HUES6 (cell line): ENCODE data around the gene ZCCHC4.
"Not testable (repeated sequence)": the region's sequence is repeated elsewhere in the genome, so short reads cannot be mapped to it uniquely, and the experiment has no call there.

Experiments
- H3K27ac ChIP-seq: 2 replicates; pipeline ENCODE4 v1.7.0; 2013; ENCODE audit warnings: low read depth, mild to moderate bottlenecking, low read length, inconsistent platforms
- H3K27me3 ChIP-seq: 2 replicates; pipeline ENCODE4 v1.6.1; 2013; ENCODE audit warnings: low read length; ENCODE audit not compliant: control insufficient read depth, insufficient read depth
- H3K36me3 ChIP-seq: 2 replicates; pipeline ENCODE4 v1.6.1; 2013; ENCODE audit warnings: low read length; ENCODE audit not compliant: control insufficient read depth, insufficient read depth
- H3K4me1 ChIP-seq: 2 replicates; pipeline ENCODE4 v1.6.1; 2013; ENCODE audit warnings: low read length; ENCODE audit not compliant: control insufficient read depth, insufficient read depth
- H3K4me3 ChIP-seq: 2 replicates; pipeline ENCODE4 v1.5.1; 2013; ENCODE audit warnings: low read depth, low read length
- H3K9ac ChIP-seq: one replicate; pipeline ENCODE4 v1.6.1; 2013; ENCODE audit warnings: mild to moderate bottlenecking, low read length
- H3K9me3 ChIP-seq: 2 replicates; pipeline ENCODE4 v1.6.1; 2013; ENCODE audit warnings: low read depth, low read length; ENCODE audit not compliant: control insufficient read depth, insufficient read depth

Gene ZCCHC4

DNA sequence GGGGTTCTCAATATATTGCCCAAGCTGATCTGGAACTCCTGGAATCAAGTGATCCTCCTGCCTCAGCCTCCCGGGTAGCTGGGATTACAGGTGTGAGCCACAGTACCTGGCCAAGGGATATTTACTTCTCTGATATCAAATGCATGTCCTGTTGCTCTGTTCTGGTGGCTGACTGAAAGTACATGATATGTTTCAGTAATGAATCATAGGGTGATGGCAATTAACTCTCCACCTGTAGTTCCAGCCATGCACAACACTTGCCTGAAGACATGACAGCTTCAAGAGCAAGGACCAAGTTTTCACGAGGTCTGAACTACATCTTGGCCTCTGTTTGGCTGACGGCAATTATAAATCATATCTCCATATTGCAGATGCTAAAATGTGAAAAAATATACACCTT is 9.1 kb downstream of the ZCCHC4 start:
- no peaks in the 10 kb centered on the region for H3K27me3 ChIP-seq
- H3K27ac ChIP-seq = no peak overlapping the region
- no peaks in the 10 kb centered on the region for H3K36me3 ChIP-seq
- no peak overlapping the region for H3K4me3 ChIP-seq
- no peaks in the 10 kb centered on the region for H3K4me1 ChIP-seq
- no peaks in the 10 kb centered on the region for H3K9me3 ChIP-seq
- H3K9ac ChIP-seq = no peak overlapping the region

- not testable (repeated sequence) for H3K27ac ChIP-seq, H3K27me3 ChIP-seq, H3K9me3 ChIP-seq, H3K4me3 ChIP-seq, H3K9ac ChIP-seq, H3K4me1 ChIP-seq, H3K36me3 ChIP-seq
These were observed 15.9 kb downstream of the ZCCHC4 start for GRCh38 chr4:25328463-25328862.

DNA sequence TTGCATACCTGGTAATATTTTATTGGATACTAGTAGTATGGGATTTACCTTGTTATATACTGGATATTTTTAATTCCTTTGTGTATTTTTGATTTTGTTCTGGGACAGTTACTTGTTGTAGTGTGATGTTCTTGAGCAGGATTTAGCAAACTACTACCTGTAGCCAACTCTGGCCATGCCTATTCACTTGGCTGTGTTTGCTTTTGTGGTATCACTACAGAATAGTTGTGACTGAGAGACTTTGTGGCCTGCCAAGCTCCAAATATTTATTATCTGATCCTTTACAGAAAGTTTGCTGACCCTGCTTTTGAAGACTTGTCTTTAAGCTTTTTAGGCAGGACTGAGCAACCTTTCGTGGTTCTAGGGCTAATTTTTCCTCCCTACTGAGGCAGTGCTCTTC is 17.8 kb downstream of the ZCCHC4 start:
- no peak overlapping the region for H3K9ac ChIP-seq
- no peaks in the 10 kb centered on the region for H3K4me1 ChIP-seq
- H3K9me3 ChIP-seq = no peaks in the 10 kb centered on the region
- H3K27me3 ChIP-seq = no peaks in the 10 kb centered on the region
- no peak overlapping the region for H3K4me3 ChIP-seq
- no peaks in the 10 kb centered on the region for H3K36me3 ChIP-seq
- H3K27ac ChIP-seq = no peak overlapping the region

DNA sequence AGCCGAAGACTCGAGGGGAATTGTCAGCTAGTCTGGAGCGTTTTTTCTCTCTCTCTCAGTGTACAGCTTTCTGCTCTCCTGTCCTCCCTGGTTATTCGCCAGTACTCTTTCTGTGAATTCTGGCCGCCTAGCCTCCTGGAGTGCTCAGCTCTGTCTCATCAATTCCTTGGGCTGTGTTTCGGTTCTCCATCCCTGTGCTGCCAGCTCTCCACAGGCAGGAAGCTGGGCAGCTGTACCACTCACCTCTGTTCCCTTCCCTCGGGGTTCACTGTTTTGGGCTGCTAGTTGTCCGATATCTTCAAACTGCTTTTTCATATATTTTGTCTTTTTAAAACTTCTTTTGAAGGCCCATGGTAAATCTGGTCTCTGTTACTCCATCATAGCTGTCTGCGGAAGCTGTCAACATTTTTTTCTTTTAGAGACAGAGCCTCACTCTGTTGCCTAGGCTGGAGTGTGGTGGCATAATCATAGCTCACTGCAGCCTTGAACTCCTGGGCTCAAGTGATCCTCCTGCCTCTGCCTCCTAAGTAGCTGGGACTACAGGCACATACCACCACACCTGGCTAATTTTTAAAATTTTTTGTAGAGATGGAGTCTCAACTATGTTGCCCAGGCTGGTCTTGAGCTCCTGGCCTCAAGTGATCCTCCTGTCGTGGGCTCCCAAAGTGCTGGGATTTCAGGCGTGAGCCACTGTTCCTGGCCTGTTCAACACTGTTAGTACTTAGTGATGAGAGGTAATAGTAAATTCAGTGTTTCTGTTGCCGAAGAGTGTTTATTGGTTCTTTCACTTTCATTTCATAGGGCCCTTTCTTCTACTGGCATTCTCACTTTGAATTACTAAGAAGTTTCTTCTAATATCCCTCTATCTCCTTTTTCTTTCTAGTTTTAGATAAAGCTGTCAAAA is 18.6 kb downstream of the ZCCHC4 start:
- no peaks in the 10 kb centered on the region for H3K4me1 ChIP-seq
- no peak overlapping the region for H3K27ac ChIP-seq
- H3K9ac ChIP-seq = no peak overlapping the region
- H3K36me3 ChIP-seq = no peaks in the 10 kb centered on the region
- H3K27me3 ChIP-seq = no peaks in the 10 kb centered on the region
- no peak overlapping the region for H3K4me3 ChIP-seq
- H3K9me3 ChIP-seq = no peaks in the 10 kb centered on the region

DNA sequence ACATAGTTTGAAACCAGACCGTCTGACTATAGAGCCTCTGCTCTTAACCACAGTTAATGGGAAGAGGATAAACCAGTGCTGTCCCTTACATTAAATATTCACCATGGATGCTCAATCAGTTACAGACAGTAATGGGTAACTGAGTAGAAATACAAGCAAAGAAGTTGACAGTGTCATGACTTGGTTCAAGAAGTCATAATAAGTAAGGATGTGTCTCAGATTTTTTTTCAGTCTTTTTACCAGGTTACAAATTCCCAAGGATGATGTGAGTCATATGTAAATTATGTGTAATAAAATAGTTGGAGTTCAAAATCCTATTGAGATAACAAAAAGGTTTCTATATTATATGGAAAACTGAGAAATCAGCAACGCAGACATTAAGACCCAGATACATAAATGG is 31.1 kb downstream of the ZCCHC4 start:
- H3K36me3 ChIP-seq = no peaks in the 10 kb centered on the region
- no peaks in the 10 kb centered on the region for H3K27me3 ChIP-seq
- no peak overlapping the region for H3K27ac ChIP-seq

DNA sequence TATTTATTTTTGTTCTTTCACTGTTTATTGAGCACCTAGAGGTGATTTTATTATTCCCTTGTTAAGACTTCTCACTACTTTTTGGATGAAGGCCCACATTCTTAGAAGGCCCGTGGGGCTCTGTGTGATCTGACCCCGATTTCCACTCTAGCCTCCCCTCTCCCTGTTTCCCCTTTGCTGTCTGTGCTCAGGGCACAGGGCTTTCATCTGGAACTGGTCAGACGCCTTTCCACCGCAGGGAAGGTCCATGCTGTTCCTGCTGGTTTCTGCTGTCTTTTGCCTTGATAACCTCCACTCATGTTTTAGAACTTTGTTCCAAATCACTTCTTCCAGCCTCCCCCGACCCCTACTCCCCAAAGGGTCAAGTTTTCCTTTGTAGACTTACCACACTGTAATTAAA is 33.2 kb downstream of the ZCCHC4 start:
- Histone ChIP-seq H3K36me3 (no peaks in the 10 kb centered on the region), H3K27ac (no peak overlapping the region), H3K27me3 (no peaks in the 10 kb centered on the region), H3K4me1 (no peaks in the 10 kb centered on the region), H3K9ac (no peak overlapping the region), H3K9me3 (no peaks in the 10 kb centered on the region), H3K4me3 (no peak overlapping the region)

More for the DNA sequence above, 31.1 kb downstream of the ZCCHC4 start:
- H3K9me3 ChIP-seq = no peaks in the 10 kb centered on the region
- no peak overlapping the region for H3K9ac ChIP-seq
- H3K4me3 ChIP-seq = no peak overlapping the region
- H3K4me1 ChIP-seq = no peaks in the 10 kb centered on the region

GRCh38 chr4:25346913-25347312 is 34.3 kb downstream of the ZCCHC4 start:
- H3K9me3 ChIP-seq = no peaks in the 10 kb centered on the region
- no peaks in the 10 kb centered on the region for H3K27me3 ChIP-seq
- H3K4me3 ChIP-seq = no peak overlapping the region
- H3K27ac ChIP-seq = no peak overlapping the region
- peaks cover 2% of the 10 kb centered on the region; the same call in 1 of the 2 replicates for H3K4me1 ChIP-seq
- H3K9ac ChIP-seq = no peak overlapping the region
- H3K36me3 ChIP-seq = no peaks in the 10 kb centered on the region

DNA sequence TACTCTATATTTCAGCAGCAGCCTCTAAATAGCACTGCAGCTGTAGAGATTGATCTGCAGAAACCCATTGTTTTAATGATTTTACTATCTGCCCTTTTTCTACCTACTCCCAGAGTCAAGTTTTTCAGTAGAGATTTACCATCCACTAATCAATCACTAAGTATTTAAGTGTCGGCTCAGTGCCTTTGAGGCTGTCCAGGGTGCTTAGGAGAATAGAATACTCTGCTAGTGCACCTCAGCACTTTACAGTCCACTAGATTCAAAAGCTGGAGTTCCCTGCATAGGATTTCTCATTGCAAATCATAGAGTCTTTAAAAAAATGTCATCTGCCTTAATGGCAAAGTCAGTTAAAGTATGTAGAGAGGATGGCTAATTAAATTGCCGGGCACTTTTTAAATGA is 34.9 kb downstream of the ZCCHC4 start:
- peaks cover 6% of the 10 kb centered on the region; the same call in 1 of the 2 replicates for H3K4me1 ChIP-seq
- no peaks in the 10 kb centered on the region for H3K27me3 ChIP-seq
- H3K36me3 ChIP-seq = no peaks in the 10 kb centered on the region
- H3K9me3 ChIP-seq = no peaks in the 10 kb centered on the region
- no peak overlapping the region for H3K4me3 ChIP-seq
- H3K9ac ChIP-seq = no peak overlapping the region
- H3K27ac ChIP-seq = no peak overlapping the region

- no peaks in the 10 kb centered on the region for H3K27me3 ChIP-seq
- no peak overlapping the region for H3K4me3 ChIP-seq
- H3K4me1 ChIP-seq = peaks cover 6% of the 10 kb centered on the region; the same call in 1 of the 2 replicates
- no peaks in the 10 kb centered on the region for H3K36me3 ChIP-seq
- no peak overlapping the region for H3K27ac ChIP-seq
- no peak overlapping the region for H3K9ac ChIP-seq
- no peaks in the 10 kb centered on the region for H3K9me3 ChIP-seq
These were observed 35.4 kb downstream of the ZCCHC4 start for GRCh38 chr4:25347971-25348370.

GRCh38 chr4:25350561-25350960 is 38.0 kb downstream of the ZCCHC4 start:
- Histone ChIP-seq H3K4me1 (peaks cover 6% of the 10 kb centered on the region; the same call in 1 of the 2 replicates), H3K9ac (no peak overlapping the region), H3K36me3 (no peaks in the 10 kb centered on the region), H3K27ac (no peak overlapping the region), H3K9me3 (no peaks in the 10 kb centered on the region), H3K4me3 (no peak overlapping the region), H3K27me3 (no peaks in the 10 kb centered on the region)

GRCh38 chr4:25351777-25352416 is 39.3 kb downstream of the ZCCHC4 start:
- no peaks in the 10 kb centered on the region for H3K9me3 ChIP-seq
- no peaks in the 10 kb centered on the region for H3K27me3 ChIP-seq
- H3K4me3 ChIP-seq = no peak overlapping the region
- H3K27ac ChIP-seq = peak overlapping the region; percentile 27; the same call in 1 of the 2 replicates
- H3K36me3 ChIP-seq = no peaks in the 10 kb centered on the region
- peaks cover 6% of the 10 kb centered on the region; the same call in 1 of the 2 replicates for H3K4me1 ChIP-seq
- H3K9ac ChIP-seq = peak overlapping the region; percentile 14
